ENCODE results near the gene CUL9. TPM values are rescaled to one million over a fixed set of nuclear protein-coding genes. Genes with fewer than 3 reads are reported as not detected.

The CUL9 gene
- total RNA-seq, 1 donor from 2014 or later: 37.4 TPM

GRCh38 chr6:43269273-43270007, 87.4 kb downstream of the CUL9 start:
- peak; percentile 68 for DNase-seq
- peak overlapping the region; percentile 41 for H3K4me3 ChIP-seq

GRCh38 chr6:43271103-43271815, 89.3 kb downstream of the CUL9 start:
- peak; percentile 42 for ATAC-seq

More at GRCh38 chr6:43269273-43270007, 87.4 kb downstream of the CUL9 start:
- Histone ChIP-seq H3K9me3 (no peaks in the 10 kb centered on the region), H3K27me3 (peaks cover 8% of the 10 kb centered on the region), H3K36me3 (no peaks in the 10 kb centered on the region), H3K27ac (no peak overlapping the region), H3K4me1 (peaks cover 6% of the 10 kb centered on the region)
- TF ChIP-seq CTCF (IDR thresholded peaks at IDR 0.05): no peak
- intact Hi-C loops (cut with DNase I): no loop called here
- ATAC-seq: peak; percentile 56

GRCh38 chr6:43271944-43272343, 89.9 kb downstream of the CUL9 start:
- H3K27me3 ChIP-seq: peaks cover 31% of the 10 kb centered on the region
- H3K36me3 ChIP-seq: no peaks in the 10 kb centered on the region
- intact Hi-C loops (cut with DNase I): no loop called here
- no peak for ATAC-seq
- DNase-seq: no peak
- no peaks in the 10 kb centered on the region for H3K9me3 ChIP-seq
- TF ChIP-seq CTCF (IDR thresholded peaks at IDR 0.05): no peak
- peaks cover 6% of the 10 kb centered on the region for H3K4me1 ChIP-seq
- H3K27ac ChIP-seq: no peak overlapping the region
- no peak overlapping the region for H3K4me3 ChIP-seq

More at GRCh38 chr6:43271103-43271815, 89.3 kb downstream of the CUL9 start:
- Histone ChIP-seq H3K27ac (no peak overlapping the region), H3K9me3 (no peaks in the 10 kb centered on the region), H3K4me1 (peaks cover 6% of the 10 kb centered on the region), H3K36me3 (no peaks in the 10 kb centered on the region), H3K4me3 (no peak overlapping the region), H3K27me3 (peaks cover 24% of the 10 kb centered on the region)
- no peak for TF ChIP-seq CTCF (IDR thresholded peaks at IDR 0.05)
- no peak for DNase-seq
- intact Hi-C loops (cut with DNase I): no loop called here

GRCh38 chr6:43273707-43274106, 91.7 kb downstream of the CUL9 start:
- Histone ChIP-seq H3K27me3 (peaks cover 33% of the 10 kb centered on the region), H3K9me3 (no peaks in the 10 kb centered on the region), H3K4me3 (no peak overlapping the region), H3K36me3 (no peaks in the 10 kb centered on the region), H3K4me1 (peaks cover 6% of the 10 kb centered on the region), H3K27ac (no peak overlapping the region)
- no peak for TF ChIP-seq CTCF (IDR thresholded peaks at IDR 0.05)
- ATAC-seq: no peak
- intact Hi-C loops (cut with DNase I): no loop called here
- DNase-seq: no peak

Other genes starting within 250 kb of the CUL9 start
- 1.4 TPM for gene GNMT, start 221.4 kb upstream of the CUL9 start, total RNA-seq
- 30.4 TPM for gene PEX6, start 203.0 kb upstream of the CUL9 start, total RNA-seq
- 24.1 TPM for gene PPP2R5D, start 197.6 kb upstream of the CUL9 start, total RNA-seq
- gene MEA1, start 168.2 kb upstream of the CUL9 start, total RNA-seq: 45.5 TPM
- gene KLHDC3, start 167.9 kb upstream of the CUL9 start, total RNA-seq: 58.8 TPM
- gene RRP36, start 160.6 kb upstream of the CUL9 start, total RNA-seq: 39.4 TPM
- gene CUL7, start 128.3 kb upstream of the CUL9 start, total RNA-seq: 20.1 TPM
- 42.4 TPM for gene MRPL2, start 122.8 kb upstream of the CUL9 start, total RNA-seq
- 32.0 TPM for gene KLC4, start 122.6 kb upstream of the CUL9 start, total RNA-seq
- gene PTK7, start 105.9 kb upstream of the CUL9 start, total RNA-seq: 97.1 TPM
- gene SRF, start 10.9 kb upstream of the CUL9 start, total RNA-seq: 33.6 TPM
- gene DNPH1, start 47.3 kb downstream of the CUL9 start, total RNA-seq: 27.6 TPM
- gene TTBK1, start 61.3 kb downstream of the CUL9 start, total RNA-seq: 0.17 TPM
- gene SLC22A7, start 116.1 kb downstream of the CUL9 start, total RNA-seq: not detected
- 0.90 TPM for gene CRIP3, start 126.6 kb downstream of the CUL9 start, total RNA-seq
- gene ZNF318, start 187.5 kb downstream of the CUL9 start, total RNA-seq: 16.4 TPM
- gene ABCC10, start 245.3 kb downstream of the CUL9 start, total RNA-seq: 30.0 TPM

All from upper lobe of right lung (tissue), 1 donor.